ENCODE results near the gene TWF2.
"Not testable (repeated sequence)": the region's sequence is repeated elsewhere in the genome, so short reads cannot be mapped to it uniquely, and the experiment has no call there.

The TWF2 gene

GRCh38 chr3:52238761-52239701 is at the start of gene TWF2:
Gene TWF2 (minus strand): TSS chr3:52239158. CDS start chr3:52239016, 142 bp downstream.
- DNase-seq: peak; percentile 76 to 86

GRCh38 chr3:52288674-52289073 is 49.7 kb upstream of the TWF2 start:
- no peak for DNase-seq

- no peak for DNase-seq
Measured at GRCh38 chr3:52286777-52287110, 47.8 kb upstream of the TWF2 start.

- DNase-seq: not testable (repeated sequence)
Measured at GRCh38 chr3:52284051-52284450, 45.1 kb upstream of the TWF2 start.

- DNase-seq: no peak
Measured at GRCh38 chr3:52283306-52283705, 44.3 kb upstream of the TWF2 start.

GRCh38 chr3:52281981-52282801 is 43.2 kb upstream of the TWF2 start:
- DNase-seq: no peak

- no peak for DNase-seq
Measured at GRCh38 chr3:52280050-52280461, 41.1 kb upstream of the TWF2 start.

GRCh38 chr3:52279596-52279995 is 40.6 kb upstream of the TWF2 start:
- no peak for DNase-seq

GRCh38 chr3:52278510-52279069 is 39.6 kb upstream of the TWF2 start, which contains the start of gene WDR82:
Gene WDR82 (minus strand): TSS chr3:52278649. CDS start chr3:52278361, 288 bp downstream.
- DNase-seq: peak; percentile 99

GRCh38 chr3:52277972-52278509 is 39.1 kb upstream of the TWF2 start:
- peak; percentile 59 to 65 for DNase-seq

GRCh38 chr3:52277071-52277964 is 38.4 kb upstream of the TWF2 start:
- peak; percentile 73 to 74 for DNase-seq

GRCh38 chr3:52274781-52275180 is 35.8 kb upstream of the TWF2 start:
- DNase-seq: not testable (repeated sequence)

- DNase-seq: no peak
Measured at GRCh38 chr3:52272831-52273230, 33.9 kb upstream of the TWF2 start.

- not testable (repeated sequence) for DNase-seq
Measured at GRCh38 chr3:52272172-52272571, 33.2 kb upstream of the TWF2 start.

- no peak for DNase-seq
Measured at GRCh38 chr3:52270252-52270754, 31.3 kb upstream of the TWF2 start.

- no peak for DNase-seq
Measured at GRCh38 chr3:52269776-52270175, 30.8 kb upstream of the TWF2 start.

- no peak for DNase-seq
Measured at GRCh38 chr3:52268036-52268435, 29.1 kb upstream of the TWF2 start.

GRCh38 chr3:52265387-52265786 is 26.4 kb upstream of the TWF2 start:
- DNase-seq: no peak

- no peak for DNase-seq
Measured at GRCh38 chr3:52262447-52262846, 23.5 kb upstream of the TWF2 start.

- no peak for DNase-seq
Measured at GRCh38 chr3:52259448-52259847, 20.5 kb upstream of the TWF2 start.

- DNase-seq: no peak
Measured at GRCh38 chr3:52259035-52259434, 20.1 kb upstream of the TWF2 start.

GRCh38 chr3:52257911-52258310 is 19.0 kb upstream of the TWF2 start:
- no peak for DNase-seq

Data from stimulated activated CD4-positive, alpha-beta T cell treated with anti-CD3 and anti-CD28 coated beads, Interleukin-2, amount 100 ng/mL, for 48 hours (primary cell).